ENCODE data around the gene JAK1.

DNA sequence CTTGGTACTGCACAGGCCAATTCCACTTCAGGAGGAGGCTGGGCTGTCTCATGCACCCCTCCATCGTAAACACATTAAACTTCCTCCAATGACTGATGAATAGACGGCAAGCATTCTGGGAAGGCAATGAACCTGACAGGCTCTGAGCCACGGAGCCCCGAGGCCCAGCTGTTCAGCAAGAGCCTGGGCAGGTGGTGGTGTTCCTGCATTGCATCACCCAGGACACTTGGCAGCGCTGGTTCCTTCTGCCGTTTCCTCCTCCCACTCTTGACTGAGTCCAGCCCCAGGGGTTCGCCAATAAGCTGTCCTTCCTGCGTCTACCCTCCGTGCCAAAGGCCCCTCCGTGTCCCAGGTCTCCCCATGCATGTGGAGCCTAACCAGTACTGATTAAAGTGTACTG, 109.8 kb downstream of the JAK1 start:
- TF ChIP-seq POLR2AphosphoS5 (IDR thresholded peaks at IDR 0.05; ENCODE audit: low read depth, low read length): no peak
- TF ChIP-seq, protein P1, sequence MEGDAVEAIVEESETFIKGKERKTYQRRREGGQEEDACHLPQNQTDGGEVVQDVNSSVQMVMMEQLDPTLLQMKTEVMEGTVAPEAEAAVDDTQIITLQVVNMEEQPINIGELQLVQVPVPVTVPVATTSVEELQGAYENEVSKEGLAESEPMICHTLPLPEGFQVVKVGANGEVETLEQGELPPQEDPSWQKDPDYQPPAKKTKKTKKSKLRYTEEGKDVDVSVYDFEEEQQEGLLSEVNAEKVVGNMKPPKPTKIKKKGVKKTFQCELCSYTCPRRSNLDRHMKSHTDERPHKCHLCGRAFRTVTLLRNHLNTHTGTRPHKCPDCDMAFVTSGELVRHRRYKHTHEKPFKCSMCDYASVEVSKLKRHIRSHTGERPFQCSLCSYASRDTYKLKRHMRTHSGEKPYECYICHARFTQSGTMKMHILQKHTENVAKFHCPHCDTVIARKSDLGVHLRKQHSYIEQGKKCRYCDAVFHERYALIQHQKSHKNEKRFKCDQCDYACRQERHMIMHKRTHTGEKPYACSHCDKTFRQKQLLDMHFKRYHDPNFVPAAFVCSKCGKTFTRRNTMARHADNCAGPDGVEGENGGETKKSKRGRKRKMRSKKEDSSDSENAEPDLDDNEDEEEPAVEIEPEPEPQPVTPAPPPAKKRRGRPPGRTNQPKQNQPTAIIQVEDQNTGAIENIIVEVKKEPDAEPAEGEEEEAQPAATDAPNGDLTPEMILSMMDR (IDR thresholded peaks at IDR 0.05): no peak
- TF ChIP-seq, protein P2, sequence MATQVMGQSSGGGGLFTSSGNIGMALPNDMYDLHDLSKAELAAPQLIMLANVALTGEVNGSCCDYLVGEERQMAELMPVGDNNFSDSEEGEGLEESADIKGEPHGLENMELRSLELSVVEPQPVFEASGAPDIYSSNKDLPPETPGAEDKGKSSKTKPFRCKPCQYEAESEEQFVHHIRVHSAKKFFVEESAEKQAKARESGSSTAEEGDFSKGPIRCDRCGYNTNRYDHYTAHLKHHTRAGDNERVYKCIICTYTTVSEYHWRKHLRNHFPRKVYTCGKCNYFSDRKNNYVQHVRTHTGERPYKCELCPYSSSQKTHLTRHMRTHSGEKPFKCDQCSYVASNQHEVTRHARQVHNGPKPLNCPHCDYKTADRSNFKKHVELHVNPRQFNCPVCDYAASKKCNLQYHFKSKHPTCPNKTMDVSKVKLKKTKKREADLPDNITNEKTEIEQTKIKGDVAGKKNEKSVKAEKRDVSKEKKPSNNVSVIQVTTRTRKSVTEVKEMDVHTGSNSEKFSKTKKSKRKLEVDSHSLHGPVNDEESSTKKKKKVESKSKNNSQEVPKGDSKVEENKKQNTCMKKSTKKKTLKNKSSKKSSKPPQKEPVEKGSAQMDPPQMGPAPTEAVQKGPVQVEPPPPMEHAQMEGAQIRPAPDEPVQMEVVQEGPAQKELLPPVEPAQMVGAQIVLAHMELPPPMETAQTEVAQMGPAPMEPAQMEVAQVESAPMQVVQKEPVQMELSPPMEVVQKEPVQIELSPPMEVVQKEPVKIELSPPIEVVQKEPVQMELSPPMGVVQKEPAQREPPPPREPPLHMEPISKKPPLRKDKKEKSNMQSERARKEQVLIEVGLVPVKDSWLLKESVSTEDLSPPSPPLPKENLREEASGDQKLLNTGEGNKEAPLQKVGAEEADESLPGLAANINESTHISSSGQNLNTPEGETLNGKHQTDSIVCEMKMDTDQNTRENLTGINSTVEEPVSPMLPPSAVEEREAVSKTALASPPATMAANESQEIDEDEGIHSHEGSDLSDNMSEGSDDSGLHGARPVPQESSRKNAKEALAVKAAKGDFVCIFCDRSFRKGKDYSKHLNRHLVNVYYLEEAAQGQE (IDR thresholded peaks at IDR 0.05; ENCODE audit: insufficient read depth in 1 of 2, low read depth in 2 of 2, low read length in 1 of 2): no peak
- TF ChIP-seq SIN3A (IDR thresholded peaks at IDR 0.05; ENCODE audit: borderline replicate concordance, insufficient read depth, low read depth, low read length): no peak

Measured in Panc1 (cell line).